Gastroesophageal sphincter (tissue), 3 donors: ENCODE measurements around the gene YIPF2.

ENCODE experiments used
- CTCF ChIP-seq, 4 experiments: fragments of 200-600 bp in 2 of 4; fragments of 450-650 bp in 2 of 4; sonication (generic) in 1 of 4; IDR thresholded peaks; one replicate each; pipeline ENCODE4 v1.5.1; 2017 to 2019; ENCODE audit warnings: antibody characterized with exemption in 4 of 4, mild to moderate bottlenecking in 2 of 4, moderate library complexity in 2 of 4
- POLR2A ChIP-seq, 2 donors: fragments of 450-650 bp; IDR thresholded peaks; one replicate each; pipeline ENCODE4 v1.6.1; 2017; ENCODE audit warnings: antibody characterized with exemption in 2 of 2, mild to moderate bottlenecking in 2 of 2, moderate library complexity in 1 of 2
- POLR2AphosphoS5 ChIP-seq: sonication (generic); formaldehyde crosslinking; IDR thresholded peaks from one replicate; pipeline ENCODE4 v1.6.1; 2017; ENCODE audit warnings: antibody characterized with exemption

GRCh38 chr19:10964903-10965302, 36.5 kb upstream of the YIPF2 start:
- TF ChIP-seq CTCF (IDR thresholded peaks at IDR 0.05) (no peak), POLR2A (IDR thresholded peaks at IDR 0.05) (no peak), POLR2AphosphoS5 (no peak)
